T-helper 1 cell treated with Interleukin-12 subunit alpha and Interleukin-12 subunit beta and Interleukin-4 antibody, amounts not matched to agents 30 μg/mL and 1 μg/mL, for 36 hours (primary cell): ENCODE measurements around the gene FAM20B.
A peak's percentile ranks its signal among the peaks of the same experiment; 100 is the strongest.
"Not testable (repeated sequence)": the region's sequence is repeated elsewhere in the genome, so short reads cannot be mapped to it uniquely, and the experiment has no call there.

Experiments used
- H3K27ac Mint-ChIP-seq: one replicate; pipeline ENCODE4 v1.8.0; 2021; ENCODE audit warnings: mild to moderate bottlenecking, mixed read lengths
- H3K27me3 Mint-ChIP-seq: one replicate; pipeline ENCODE4 v1.8.0; 2021; ENCODE audit warnings: low read depth, mixed read lengths
- H3K36me3 Mint-ChIP-seq: one replicate; pipeline ENCODE4 v1.8.0; 2021; ENCODE audit warnings: low read depth, mixed read lengths
- H3K4me1 Mint-ChIP-seq: one replicate; pipeline ENCODE4 v1.8.0; 2021; ENCODE audit warnings: low read depth, mixed read lengths
- H3K4me3 Mint-ChIP-seq: one replicate; pipeline ENCODE4 v1.8.0; 2021; ENCODE audit warnings: mild to moderate bottlenecking, moderate library complexity, mixed read lengths
- H3K9me3 Mint-ChIP-seq: one replicate; pipeline ENCODE4 v1.8.0; 2021; ENCODE audit warnings: mixed read lengths

Gene FAM20B

DNA sequence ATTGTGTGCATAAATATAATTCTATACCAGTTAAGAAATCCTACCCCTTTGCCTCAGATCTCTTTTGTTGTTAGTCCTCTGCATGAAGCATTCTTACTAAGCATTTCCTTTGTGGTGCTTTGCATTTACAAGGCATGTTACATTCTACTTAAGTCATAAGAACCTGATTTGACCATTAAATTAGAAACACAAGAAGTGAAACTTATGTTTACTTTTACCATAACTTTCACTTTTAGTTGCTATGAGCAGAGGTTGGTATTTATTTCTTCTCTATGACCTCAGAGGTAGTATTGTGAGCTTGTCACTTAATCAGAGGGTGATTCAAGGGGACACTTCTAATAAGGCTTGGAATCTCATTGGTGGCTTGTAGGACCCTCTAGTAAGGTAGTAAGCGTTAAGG lies 9.0 kb downstream of the FAM20B start:
- H3K36me3 Mint-ChIP-seq = peaks cover 6% of the 10 kb centered on the region
- peak overlapping the region; percentile 85 for H3K27ac Mint-ChIP-seq
- H3K9me3 Mint-ChIP-seq = no peaks in the 10 kb centered on the region
- H3K4me1 Mint-ChIP-seq = peaks cover 69% of the 10 kb centered on the region
- H3K27me3 Mint-ChIP-seq = no peaks in the 10 kb centered on the region
- peak overlapping the region; percentile 52 for H3K4me3 Mint-ChIP-seq

DNA sequence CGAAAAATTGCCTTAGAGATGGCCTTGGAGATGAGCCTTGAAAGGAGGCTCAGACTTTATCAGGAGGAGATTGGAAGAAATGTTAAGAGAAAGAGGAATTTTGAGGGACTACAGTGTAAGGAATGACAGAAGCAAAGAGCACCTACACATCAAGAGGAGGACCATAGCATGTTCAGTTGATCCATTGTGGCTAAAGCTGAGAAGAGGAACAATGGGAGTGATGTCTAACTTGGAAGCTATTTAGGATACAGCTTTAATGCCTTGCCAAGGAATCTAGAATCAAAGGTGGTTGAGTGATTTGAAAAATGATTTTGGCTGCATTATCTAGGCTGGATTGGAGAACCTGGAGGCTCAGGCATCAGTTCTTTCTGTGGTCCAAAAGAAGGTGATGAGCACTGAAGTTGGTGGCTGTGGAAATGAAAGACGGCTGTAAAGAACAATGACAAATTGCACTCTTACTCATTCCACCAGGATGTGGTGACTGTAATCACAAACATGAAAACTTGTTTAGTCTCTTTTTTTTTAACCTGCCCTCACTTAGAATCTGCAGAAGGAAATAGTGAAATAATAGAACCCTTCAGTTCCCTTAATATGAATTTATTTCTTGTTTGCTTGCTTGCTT lies 11.3 kb downstream of the FAM20B start:
- peaks cover 6% of the 10 kb centered on the region for H3K36me3 Mint-ChIP-seq
- H3K4me3 Mint-ChIP-seq = peak overlapping the region; percentile 57
- no peaks in the 10 kb centered on the region for H3K9me3 Mint-ChIP-seq
- H3K4me1 Mint-ChIP-seq = peaks cover 49% of the 10 kb centered on the region
- peak overlapping the region; percentile 80 for H3K27ac Mint-ChIP-seq
- no peaks in the 10 kb centered on the region for H3K27me3 Mint-ChIP-seq

DNA sequence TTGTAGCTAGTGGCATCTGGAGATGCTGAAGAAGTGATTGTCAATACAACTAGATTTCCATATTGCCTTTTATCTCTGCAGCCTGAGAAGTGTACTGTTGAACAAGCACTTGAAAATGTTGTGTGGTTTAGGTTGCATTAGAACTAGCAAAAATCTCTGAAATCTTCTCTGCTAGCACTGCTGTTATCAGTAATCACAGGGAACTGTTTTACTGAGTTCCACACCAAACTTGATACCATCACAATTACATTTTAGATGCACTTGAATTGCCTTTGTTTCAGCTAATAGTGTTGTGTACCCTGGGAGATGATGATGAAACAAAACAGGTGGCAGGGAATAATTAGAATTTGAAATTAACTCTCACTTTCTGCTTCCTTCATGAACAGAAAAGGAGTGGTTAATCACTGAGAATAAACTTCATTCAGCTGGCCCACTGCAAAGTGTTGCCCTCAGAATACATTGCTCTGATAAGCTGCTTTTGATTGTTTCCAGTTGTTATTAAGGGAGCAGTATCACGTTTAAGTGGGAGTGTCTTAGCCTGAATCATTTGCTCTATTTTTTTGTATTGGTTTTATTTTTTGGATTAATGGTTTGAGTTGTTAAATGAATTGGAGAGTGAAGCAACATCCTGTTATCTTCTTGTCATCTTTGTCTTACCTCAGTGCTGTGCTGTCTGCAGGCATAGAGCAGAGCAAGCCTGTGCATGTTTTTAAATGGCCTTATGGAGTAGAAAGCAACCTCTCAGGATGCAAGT lies 13.0 kb downstream of the FAM20B start:
- Mint-ChIP-seq H3K27me3 (no peaks in the 10 kb centered on the region), H3K9me3 (no peaks in the 10 kb centered on the region), H3K4me3 (peak overlapping the region; percentile 47), H3K4me1 (peaks cover 47% of the 10 kb centered on the region), H3K36me3 (peaks cover 9% of the 10 kb centered on the region), H3K27ac (peak overlapping the region; percentile 68)

DNA sequence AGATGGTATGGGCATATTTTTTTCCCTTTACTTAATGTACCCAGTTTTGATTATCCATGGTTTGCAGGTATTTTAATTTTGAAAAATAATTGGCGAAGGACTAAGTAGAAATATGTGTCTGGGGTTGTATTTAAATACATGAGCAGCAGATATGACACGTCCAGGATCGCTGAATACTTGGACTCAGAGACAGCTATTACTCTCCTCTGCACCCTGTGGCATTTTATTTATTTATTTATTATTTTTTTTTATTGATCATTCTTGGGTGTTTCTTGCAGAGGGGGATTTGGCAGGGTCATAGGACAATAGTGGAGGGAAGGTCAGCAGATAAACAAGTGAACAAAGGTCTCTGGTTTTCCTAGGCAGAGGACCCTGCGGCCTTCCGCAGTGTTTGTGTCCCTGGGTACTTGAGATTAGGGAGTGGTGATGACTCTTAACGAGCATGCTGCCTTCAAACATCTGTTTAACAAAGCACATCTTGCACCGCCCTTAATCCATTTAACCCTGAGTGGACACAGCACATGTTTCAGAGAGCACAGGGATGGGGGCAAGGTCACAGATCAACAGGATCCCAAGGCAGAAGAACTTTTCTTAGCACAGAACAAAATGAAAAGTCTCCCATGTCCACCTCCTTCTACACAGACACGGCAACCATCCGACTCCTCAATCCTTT lies 13.9 kb downstream of the FAM20B start:
- H3K4me1 Mint-ChIP-seq = peaks cover 39% of the 10 kb centered on the region
- not testable (repeated sequence) for H3K27ac Mint-ChIP-seq, H3K36me3 Mint-ChIP-seq, H3K4me3 Mint-ChIP-seq, H3K27me3 Mint-ChIP-seq, H3K9me3 Mint-ChIP-seq

DNA sequence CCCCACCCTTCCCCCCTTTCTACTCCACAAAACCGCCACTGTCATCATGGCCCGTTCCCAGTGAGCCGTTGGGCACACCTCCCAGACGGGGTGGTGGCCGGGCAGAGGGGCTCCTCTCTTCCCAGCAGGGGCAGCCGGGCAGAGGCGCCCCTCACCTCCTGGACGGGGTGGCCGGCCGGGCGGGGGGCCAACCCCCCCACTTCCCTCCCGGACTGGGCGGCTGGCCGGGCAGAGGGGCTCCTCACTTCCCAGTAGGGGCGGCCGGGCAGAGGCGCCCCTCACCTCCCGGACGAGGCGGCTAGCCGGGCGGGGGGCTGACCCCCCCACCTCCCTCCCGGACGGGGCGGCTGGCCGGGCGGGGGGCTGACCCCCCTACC lies 14.5 kb downstream of the FAM20B start:
- H3K4me3 Mint-ChIP-seq, H3K27me3 Mint-ChIP-seq, H3K27ac Mint-ChIP-seq, H3K36me3 Mint-ChIP-seq, H3K9me3 Mint-ChIP-seq: not testable (repeated sequence)
- H3K4me1 Mint-ChIP-seq = peaks cover 35% of the 10 kb centered on the region

DNA sequence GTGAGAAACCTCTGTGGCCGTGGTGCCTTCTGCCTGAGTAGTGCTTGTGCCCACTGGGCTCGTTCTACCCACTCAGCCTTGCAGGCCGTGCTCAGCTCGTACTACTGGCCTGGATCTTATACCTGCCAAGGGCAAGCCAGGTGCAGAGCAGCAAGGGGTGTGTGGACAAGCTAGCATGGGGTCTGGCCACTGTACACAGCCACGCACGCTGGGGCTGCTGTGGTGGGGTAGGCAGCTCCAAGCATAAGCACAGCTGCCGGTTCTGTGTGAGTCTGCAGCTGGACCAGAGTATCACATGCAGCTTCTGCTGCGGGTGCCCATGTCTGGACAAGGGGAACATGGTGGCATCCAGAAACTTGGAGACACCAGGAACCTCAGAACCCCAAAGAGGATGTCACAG lies 16.4 kb downstream of the FAM20B start:
- no peak overlapping the region for H3K27ac Mint-ChIP-seq
- H3K4me1 Mint-ChIP-seq = peaks cover 21% of the 10 kb centered on the region
- peaks cover 3% of the 10 kb centered on the region for H3K36me3 Mint-ChIP-seq
- H3K9me3 Mint-ChIP-seq = no peaks in the 10 kb centered on the region
- H3K27me3 Mint-ChIP-seq = no peaks in the 10 kb centered on the region
- H3K4me3 Mint-ChIP-seq = no peak overlapping the region

DNA sequence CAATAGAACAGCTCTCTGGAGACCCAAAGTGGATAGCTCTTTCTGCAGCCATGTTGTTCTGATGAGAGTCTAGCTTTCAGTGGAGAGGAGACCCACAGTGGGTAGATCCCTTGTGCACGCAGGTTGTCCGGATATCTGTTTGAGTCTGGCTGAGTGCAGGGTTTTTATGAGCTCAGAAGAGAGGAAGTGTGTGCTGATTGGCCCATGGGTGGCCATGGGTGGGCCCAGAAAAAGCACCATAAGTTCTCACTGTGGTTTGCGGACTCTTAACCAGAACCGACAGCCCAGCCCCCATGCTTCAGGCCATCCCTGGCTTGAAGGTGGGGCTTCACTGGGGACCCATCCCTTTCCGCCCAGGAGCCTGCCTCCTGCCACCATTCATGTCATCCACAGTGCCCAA lies 17.0 kb downstream of the FAM20B start:
- Mint-ChIP-seq H3K4me1 (peaks cover 17% of the 10 kb centered on the region), H3K4me3 (no peak overlapping the region), H3K9me3 (no peaks in the 10 kb centered on the region), H3K27me3 (no peaks in the 10 kb centered on the region), H3K36me3 (peaks cover 3% of the 10 kb centered on the region), H3K27ac (no peak overlapping the region)

DNA sequence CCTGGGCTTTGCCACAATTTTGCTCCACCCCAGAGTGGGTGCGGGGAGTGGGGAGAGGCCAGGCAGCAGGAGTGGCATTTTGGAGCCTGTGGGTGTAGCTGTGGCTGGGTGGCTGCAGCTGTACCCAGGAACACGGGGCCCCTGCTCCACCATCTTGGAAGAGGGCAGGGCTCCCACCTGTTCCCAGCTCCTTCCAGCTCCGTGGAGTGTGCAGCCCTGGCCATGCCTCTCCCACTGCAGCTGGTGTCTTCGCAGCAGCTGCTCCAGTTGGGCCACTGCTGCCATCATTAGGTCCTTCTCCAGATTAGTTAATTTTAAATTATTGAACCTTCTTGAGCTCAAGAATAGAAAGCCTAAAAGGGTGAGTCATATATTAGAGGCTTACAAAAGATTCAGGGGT lies 17.6 kb downstream of the FAM20B start:
- no peak overlapping the region for H3K27ac Mint-ChIP-seq
- no peak overlapping the region for H3K4me3 Mint-ChIP-seq
- H3K9me3 Mint-ChIP-seq = no peaks in the 10 kb centered on the region
- peaks cover 14% of the 10 kb centered on the region for H3K4me1 Mint-ChIP-seq
- no peaks in the 10 kb centered on the region for H3K27me3 Mint-ChIP-seq
- H3K36me3 Mint-ChIP-seq = peaks cover 3% of the 10 kb centered on the region

DNA sequence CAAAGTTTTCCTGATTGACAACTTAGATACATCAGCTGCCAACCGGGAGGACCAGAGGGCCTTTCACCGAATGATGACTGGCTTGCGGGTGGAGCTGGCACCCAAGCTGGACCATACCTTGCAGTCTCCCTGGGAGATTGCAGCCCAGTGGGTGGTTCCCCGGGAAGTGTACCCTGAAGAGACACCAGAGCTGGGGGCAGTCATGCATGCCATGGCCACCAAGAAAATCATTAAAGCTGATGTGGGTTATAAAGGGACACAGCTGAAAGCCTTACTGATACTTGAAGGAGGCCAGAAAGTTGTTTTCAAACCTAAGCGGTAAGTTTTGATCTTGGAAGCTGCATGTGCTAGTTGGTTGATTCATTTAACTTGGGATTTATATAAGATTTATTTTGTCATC lies 18.2 kb downstream of the FAM20B start:
- Mint-ChIP-seq H3K27me3 (no peaks in the 10 kb centered on the region), H3K4me1 (peaks cover 8% of the 10 kb centered on the region), H3K4me3 (no peak overlapping the region), H3K9me3 (no peaks in the 10 kb centered on the region), H3K36me3 (peaks cover 3% of the 10 kb centered on the region), H3K27ac (no peak overlapping the region)

DNA sequence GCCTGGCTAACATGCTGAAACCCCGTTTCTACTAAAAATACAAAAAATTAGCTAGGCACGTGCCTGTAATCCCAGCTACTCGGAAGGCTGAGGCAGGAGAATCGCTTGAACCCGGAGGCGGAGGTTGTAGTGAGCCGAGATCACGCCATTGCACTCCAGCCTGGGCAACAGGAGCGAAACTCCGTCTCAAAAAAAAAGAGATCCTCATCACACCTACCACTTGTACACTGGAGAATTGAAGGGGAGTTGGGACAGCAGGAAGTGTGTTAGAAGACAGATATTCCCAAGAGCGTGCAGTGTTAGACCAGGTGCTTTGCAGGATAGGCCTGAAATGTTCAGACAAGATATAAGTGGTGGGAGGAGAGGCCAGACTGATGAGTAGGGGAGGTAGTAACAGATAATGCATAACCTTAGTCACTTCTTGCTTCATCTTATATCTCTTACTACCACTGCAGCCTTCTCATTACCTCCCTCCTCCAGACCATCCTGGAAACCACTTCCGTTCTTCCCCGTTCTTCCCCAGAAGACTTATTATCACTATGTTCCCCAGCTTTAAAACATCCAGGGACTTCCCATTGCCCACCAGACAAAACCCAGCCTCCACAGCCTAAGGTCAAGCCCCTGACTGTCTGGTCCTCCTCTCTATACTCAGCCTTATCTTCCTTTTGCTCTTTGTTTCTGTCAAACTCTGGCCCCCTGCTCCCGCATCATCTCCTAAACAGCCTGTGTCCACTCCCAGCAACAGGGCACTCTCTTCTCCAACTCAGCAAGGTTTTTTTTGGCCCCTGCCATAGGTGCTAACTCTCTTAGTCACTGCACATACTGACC lies 21.3 kb downstream of the FAM20B start:
- Mint-ChIP-seq H3K4me3 (no peak overlapping the region), H3K27ac (no peak overlapping the region), H3K27me3 (no peaks in the 10 kb centered on the region), H3K36me3 (peaks cover 3% of the 10 kb centered on the region), H3K9me3 (no peaks in the 10 kb centered on the region), H3K4me1 (peaks cover 3% of the 10 kb centered on the region)

DNA sequence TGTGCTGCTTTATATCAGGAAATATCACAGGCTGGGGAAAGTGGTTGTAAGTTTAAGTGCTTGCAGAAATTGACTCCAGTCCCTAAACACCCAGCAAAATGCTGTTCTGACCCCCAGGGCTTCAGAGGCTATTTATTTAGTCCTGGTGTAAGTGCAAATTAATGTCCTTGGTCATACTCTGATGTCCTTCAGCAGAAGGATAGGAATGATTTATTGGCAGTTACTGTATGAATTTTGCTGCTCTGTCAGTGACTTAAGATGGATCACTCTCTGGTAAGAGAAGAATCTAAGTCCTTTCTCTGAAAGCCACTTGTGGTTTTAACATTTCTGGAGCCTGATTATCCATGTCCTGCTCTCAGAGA lies 21.9 kb downstream of the FAM20B start:
- no peaks in the 10 kb centered on the region for H3K9me3 Mint-ChIP-seq
- no peaks in the 10 kb centered on the region for H3K27me3 Mint-ChIP-seq
- H3K27ac Mint-ChIP-seq = no peak overlapping the region
- no peak overlapping the region for H3K4me3 Mint-ChIP-seq
- peaks cover 3% of the 10 kb centered on the region for H3K4me1 Mint-ChIP-seq
- H3K36me3 Mint-ChIP-seq = peaks cover 3% of the 10 kb centered on the region

DNA sequence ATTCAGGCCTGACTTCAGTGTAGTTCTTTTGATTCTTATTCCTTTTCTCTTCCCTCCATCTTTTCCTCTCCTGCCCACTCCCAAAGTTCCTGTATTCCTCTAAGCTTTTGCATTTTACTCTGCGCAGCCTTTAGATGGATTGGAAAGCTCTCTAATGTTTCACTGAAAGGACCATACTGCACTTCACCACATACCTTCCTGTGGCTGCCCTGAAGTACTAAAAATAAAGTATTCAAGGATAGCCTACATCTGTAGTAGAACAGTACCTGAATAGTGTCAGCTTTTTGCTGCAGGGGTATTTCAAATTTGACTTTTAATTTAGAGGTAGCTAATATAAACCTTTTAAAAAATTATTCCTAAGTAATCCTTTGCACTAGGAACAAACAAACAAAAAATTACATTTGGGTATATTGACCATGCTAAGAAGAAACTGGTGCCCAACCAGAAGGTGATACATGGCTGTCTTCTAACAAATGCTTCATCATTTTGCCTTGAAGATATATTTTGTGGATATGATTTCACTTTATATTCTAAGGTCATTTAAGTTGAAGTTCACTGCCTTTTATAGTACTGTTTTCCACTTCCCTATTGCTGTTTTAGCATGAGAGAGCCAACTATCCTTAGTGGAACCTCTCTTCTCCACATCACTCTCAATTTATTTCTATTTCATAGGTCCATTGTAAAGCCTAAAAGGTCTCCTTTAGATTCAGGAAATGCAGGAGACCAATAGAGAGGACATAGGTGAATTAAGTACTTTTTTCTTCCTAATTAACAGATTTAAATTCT lies 22.8 kb downstream of the FAM20B start:
- no peaks in the 10 kb centered on the region for H3K27me3 Mint-ChIP-seq
- H3K36me3 Mint-ChIP-seq = peaks cover 1% of the 10 kb centered on the region
- H3K4me1 Mint-ChIP-seq = peaks cover under 1% of the 10 kb centered on the region
- no peaks in the 10 kb centered on the region for H3K9me3 Mint-ChIP-seq
- H3K4me3 Mint-ChIP-seq = no peak overlapping the region
- H3K27ac Mint-ChIP-seq = no peak overlapping the region

DNA sequence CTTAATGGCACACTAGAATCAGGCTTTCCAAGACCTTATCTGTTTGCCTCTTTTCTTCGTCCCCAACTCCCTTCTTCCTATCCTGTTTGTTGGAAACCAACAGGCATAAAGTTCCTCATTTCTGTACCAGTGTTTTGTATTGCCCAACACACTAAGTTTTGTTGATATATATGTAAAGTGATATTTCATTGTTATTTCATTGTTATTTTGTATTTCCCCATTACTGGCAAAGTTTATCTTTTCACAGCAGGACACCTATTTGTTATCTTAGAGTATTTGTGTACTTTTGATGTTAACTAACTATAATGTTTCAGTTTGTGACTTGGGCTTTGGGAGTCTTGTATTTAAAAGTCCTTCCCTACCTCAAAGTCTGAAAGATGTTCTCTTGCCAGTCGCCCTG lies 27.1 kb downstream of the FAM20B start:
- Mint-ChIP-seq H3K36me3 (peaks cover 20% of the 10 kb centered on the region), H3K27ac (no peak overlapping the region), H3K4me1 (no peaks in the 10 kb centered on the region), H3K4me3 (no peak overlapping the region), H3K27me3 (no peaks in the 10 kb centered on the region), H3K9me3 (no peaks in the 10 kb centered on the region)

DNA sequence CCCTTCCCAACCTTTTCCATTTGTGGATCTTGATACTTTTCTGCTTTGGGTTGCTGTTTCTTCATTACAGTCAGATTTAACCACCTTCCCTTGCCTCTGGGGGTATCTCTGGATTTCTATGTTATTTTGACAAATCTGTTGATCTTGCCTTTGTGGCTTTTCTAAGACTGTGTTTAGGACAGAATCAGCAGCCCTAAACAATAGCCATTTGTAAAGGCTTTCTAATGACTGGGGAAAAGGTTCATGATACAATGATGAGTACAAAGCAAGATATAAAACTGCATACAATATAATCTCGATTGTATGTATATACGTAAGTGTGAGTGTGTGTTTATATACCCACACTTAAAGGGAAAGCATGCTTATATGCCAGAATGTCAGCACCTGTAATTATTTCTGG lies 27.8 kb downstream of the FAM20B start:
- H3K4me3 Mint-ChIP-seq = no peak overlapping the region
- H3K27me3 Mint-ChIP-seq = no peaks in the 10 kb centered on the region
- peaks cover 24% of the 10 kb centered on the region for H3K36me3 Mint-ChIP-seq
- H3K4me1 Mint-ChIP-seq = no peaks in the 10 kb centered on the region
- H3K27ac Mint-ChIP-seq = no peak overlapping the region
- no peaks in the 10 kb centered on the region for H3K9me3 Mint-ChIP-seq
